ENCODE measurements around the gene LRRC8D. TPM values are rescaled to one million over a fixed set of nuclear protein-coding genes. Genes with fewer than 3 reads are reported as not detected.

Gene LRRC8D
- total RNA-seq, 2 donors from 2014 or later = 35.8 to 42.7 TPM

DNA sequence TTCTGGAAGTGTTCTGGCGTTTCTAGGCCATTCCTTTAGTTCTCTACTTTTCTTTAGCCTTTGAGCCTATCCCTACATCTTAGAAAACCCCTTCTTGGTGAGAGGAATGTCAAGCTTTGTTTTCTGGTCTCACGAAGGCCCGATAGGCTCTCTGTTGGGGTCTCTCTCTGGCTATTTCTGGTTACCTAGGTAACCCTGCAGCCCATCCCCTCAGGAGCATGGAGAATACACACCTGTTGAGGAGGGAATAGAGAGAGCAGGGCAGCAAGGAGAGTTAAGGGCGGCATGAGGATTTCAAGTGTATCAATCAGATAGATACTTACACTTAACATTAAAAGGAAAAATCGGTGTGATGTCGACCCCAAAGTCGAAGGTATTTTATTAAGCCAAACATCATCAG lies 45.7 kb downstream of the LRRC8D start:
- TF ChIP-seq, protein P1, sequence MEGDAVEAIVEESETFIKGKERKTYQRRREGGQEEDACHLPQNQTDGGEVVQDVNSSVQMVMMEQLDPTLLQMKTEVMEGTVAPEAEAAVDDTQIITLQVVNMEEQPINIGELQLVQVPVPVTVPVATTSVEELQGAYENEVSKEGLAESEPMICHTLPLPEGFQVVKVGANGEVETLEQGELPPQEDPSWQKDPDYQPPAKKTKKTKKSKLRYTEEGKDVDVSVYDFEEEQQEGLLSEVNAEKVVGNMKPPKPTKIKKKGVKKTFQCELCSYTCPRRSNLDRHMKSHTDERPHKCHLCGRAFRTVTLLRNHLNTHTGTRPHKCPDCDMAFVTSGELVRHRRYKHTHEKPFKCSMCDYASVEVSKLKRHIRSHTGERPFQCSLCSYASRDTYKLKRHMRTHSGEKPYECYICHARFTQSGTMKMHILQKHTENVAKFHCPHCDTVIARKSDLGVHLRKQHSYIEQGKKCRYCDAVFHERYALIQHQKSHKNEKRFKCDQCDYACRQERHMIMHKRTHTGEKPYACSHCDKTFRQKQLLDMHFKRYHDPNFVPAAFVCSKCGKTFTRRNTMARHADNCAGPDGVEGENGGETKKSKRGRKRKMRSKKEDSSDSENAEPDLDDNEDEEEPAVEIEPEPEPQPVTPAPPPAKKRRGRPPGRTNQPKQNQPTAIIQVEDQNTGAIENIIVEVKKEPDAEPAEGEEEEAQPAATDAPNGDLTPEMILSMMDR (IDR thresholded peaks at IDR 0.05) = no peak
- Histone ChIP-seq H3K9me3 (no peaks in the 10 kb centered on the region), H3K36me3 (no peaks in the 10 kb centered on the region), H3K4me1 (no peaks in the 10 kb centered on the region), H3K4me3 (no peak overlapping the region), H3K9ac (ENCODE audit: low read depth in 2 of 2, low read length in 2 of 2) (no peak overlapping the region), H3K27me3 (no peaks in the 10 kb centered on the region), H3K27ac (no peak overlapping the region)
- intact Hi-C loops (cut with DNase I) = no loop called here
- DNase-seq = no peak

DNA sequence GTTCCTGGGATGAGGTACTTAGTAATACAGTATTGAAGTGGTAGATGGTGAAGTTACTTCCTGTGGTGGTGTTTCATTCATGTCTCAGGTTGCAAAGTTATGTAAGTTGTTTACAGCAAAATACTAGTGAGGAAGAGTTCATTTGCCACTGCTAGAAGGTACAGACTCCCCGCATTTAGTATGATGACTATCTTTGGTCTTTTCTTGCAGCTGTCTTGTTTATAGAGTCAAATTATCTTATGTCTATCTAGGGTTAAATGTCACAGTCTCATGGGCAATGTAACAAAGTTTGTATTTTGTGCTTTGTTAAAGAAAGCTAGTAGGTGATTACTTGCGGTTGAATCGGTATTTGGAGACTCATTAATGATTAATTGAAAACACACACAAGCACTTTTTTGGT lies 50.2 kb downstream of the LRRC8D start:
- TF ChIP-seq, protein P1 (IDR thresholded peaks at IDR 0.05) = no peak
- Histone ChIP-seq H3K36me3 (no peaks in the 10 kb centered on the region), H3K4me1 (no peaks in the 10 kb centered on the region), H3K4me3 (no peak overlapping the region), H3K9me3 (no peaks in the 10 kb centered on the region), H3K27me3 (no peaks in the 10 kb centered on the region), H3K27ac (no peak overlapping the region), H3K9ac (ENCODE audit: low read depth in 2 of 2, low read length in 2 of 2) (no peak overlapping the region)
- intact Hi-C loops (cut with DNase I) = no loop called here
- DNase-seq = no peak

DNA sequence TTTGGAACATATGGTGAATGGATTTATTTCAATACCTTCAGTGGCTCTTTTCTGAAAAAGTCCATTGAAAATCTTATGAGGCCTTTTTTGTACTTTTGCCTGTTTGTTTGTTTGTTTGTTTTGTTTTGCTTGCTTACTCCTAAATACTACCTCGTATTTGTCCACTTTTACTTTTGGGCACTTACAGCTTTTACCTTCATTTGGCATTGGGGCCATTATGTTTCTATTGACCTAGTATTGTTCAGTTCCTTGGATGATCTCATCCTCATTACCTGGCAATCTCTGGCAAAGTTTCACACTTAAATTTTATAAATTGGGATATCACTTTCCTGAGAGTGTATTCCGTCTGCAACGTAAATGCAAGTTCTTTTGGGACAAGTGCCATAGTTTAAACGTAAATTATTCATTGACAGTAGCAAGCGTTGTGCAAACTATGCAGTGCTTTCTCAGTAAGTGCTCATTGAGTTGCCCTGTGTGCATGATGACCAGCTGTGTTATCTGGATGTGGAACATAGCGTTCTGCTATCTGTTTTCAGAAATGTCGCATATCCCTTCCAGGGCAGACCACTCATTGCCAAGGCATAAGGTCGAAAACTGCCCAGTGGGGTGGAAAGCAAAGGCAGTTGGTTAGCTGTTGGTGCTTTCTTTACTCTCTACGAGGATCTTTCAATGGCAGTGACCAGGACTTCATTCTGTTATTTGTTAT lies 51.1 kb downstream of the LRRC8D start:
- no peaks in the 10 kb centered on the region for H3K4me1 ChIP-seq
- no peak overlapping the region for H3K27ac ChIP-seq
- H3K4me3 ChIP-seq = no peak overlapping the region
- no peak for DNase-seq
- no peaks in the 10 kb centered on the region for H3K27me3 ChIP-seq
- TF ChIP-seq, protein P1 (IDR thresholded peaks at IDR 0.05) = no peak
- no peaks in the 10 kb centered on the region for H3K9me3 ChIP-seq
- no peaks in the 10 kb centered on the region for H3K36me3 ChIP-seq
- intact Hi-C loops (cut with DNase I) = no loop called here
- H3K9ac ChIP-seq (ENCODE audit: low read depth in 2 of 2, low read length in 2 of 2) = no peak overlapping the region

GRCh38 chr1:89872567-89872966 lies 51.7 kb downstream of the LRRC8D start:
- intact Hi-C loops (cut with DNase I) = no loop called here
- no peaks in the 10 kb centered on the region for H3K36me3 ChIP-seq
- DNase-seq = no peak
- no peak overlapping the region for H3K4me3 ChIP-seq
- TF ChIP-seq, protein P1 (IDR thresholded peaks at IDR 0.05) = no peak
- no peak overlapping the region for H3K27ac ChIP-seq
- H3K27me3 ChIP-seq = no peaks in the 10 kb centered on the region
- no peaks in the 10 kb centered on the region for H3K9me3 ChIP-seq
- H3K9ac ChIP-seq (ENCODE audit: low read depth in 2 of 2, low read length in 2 of 2) = no peak overlapping the region
- no peaks in the 10 kb centered on the region for H3K4me1 ChIP-seq

DNA sequence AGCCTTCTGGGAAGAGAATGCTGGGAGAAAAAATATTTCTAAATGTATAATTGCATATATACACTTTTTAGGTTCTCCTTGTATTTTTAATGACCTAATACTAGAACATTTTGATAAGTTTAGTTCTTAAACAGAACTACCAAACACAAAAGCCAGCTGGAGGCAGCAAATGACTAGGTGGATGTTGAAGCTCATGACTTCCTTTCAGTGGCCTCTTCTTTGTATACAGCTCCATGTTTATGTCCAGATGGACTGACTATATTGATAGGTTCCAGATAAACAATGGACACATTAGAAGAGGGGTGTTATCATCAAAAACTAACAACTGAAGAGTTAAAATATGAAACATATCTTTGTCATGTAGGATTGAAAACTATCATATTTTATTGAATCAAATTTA lies 52.5 kb downstream of the LRRC8D start:
- no peak for DNase-seq
- Histone ChIP-seq H3K36me3 (no peaks in the 10 kb centered on the region), H3K9me3 (no peaks in the 10 kb centered on the region), H3K27me3 (no peaks in the 10 kb centered on the region), H3K9ac (ENCODE audit: low read depth in 2 of 2, low read length in 2 of 2) (no peak overlapping the region), H3K4me1 (no peaks in the 10 kb centered on the region), H3K27ac (no peak overlapping the region), H3K4me3 (no peak overlapping the region)
- TF ChIP-seq, protein P1 (IDR thresholded peaks at IDR 0.05) = no peak
- intact Hi-C loops (cut with DNase I) = no loop called here
